Activated T-helper 2 cell treated with anti-CD3 and anti-CD28 coated beads, Interferon-gamma antibody, Interleukin-2, Interleukin-4, amounts not matched to agents 10 μg/mL and 5 μg/mL and 100 μg/mL, durations not matched to agents 14 hours and 24 hours and 36 hours (primary cell): ENCODE data around the gene ANKRD44. TPM values are rescaled to one million over a fixed set of nuclear protein-coding genes. Genes with fewer than 3 reads are reported as not detected.

ENCODE experiments used
- total RNA-seq: library from RNA; stranded (reverse); gene quantifications from 2 replicates; pipeline ENCODE4 v1.2.3, GENCODE V29; 2022

The ANKRD44 gene
- total RNA-seq, 1 donor from 2014 or later = 120 TPM

Other genes with a start within 250 kb of the ANKRD44 start
- 284 and 289 TPM in 2 replicates for gene SF3B1, start 124.2 kb upstream of the ANKRD44 start, total RNA-seq
- 19.9 and 20.8 TPM in 2 replicates for gene COQ10B, start 142.8 kb upstream of the ANKRD44 start, total RNA-seq
- gene HSPD1, start 189.1 kb upstream of the ANKRD44 start, total RNA-seq = 749 and 761 TPM in 2 replicates
- gene HSPE1, start 189.6 kb upstream of the ANKRD44 start, total RNA-seq = 301 and 309 TPM in 2 replicates
- gene MOB4, start 205.3 kb upstream of the ANKRD44 start, total RNA-seq = 18.1 and 19.5 TPM in 2 replicates